ENCODE measurements around the gene CRYBG2. TPM values are rescaled to one million over a fixed set of nuclear protein-coding genes. Genes with fewer than 3 reads are reported as not detected.
A peak's percentile ranks its signal among the peaks of the same experiment; 100 is the strongest.

The CRYBG2 gene, protein sequence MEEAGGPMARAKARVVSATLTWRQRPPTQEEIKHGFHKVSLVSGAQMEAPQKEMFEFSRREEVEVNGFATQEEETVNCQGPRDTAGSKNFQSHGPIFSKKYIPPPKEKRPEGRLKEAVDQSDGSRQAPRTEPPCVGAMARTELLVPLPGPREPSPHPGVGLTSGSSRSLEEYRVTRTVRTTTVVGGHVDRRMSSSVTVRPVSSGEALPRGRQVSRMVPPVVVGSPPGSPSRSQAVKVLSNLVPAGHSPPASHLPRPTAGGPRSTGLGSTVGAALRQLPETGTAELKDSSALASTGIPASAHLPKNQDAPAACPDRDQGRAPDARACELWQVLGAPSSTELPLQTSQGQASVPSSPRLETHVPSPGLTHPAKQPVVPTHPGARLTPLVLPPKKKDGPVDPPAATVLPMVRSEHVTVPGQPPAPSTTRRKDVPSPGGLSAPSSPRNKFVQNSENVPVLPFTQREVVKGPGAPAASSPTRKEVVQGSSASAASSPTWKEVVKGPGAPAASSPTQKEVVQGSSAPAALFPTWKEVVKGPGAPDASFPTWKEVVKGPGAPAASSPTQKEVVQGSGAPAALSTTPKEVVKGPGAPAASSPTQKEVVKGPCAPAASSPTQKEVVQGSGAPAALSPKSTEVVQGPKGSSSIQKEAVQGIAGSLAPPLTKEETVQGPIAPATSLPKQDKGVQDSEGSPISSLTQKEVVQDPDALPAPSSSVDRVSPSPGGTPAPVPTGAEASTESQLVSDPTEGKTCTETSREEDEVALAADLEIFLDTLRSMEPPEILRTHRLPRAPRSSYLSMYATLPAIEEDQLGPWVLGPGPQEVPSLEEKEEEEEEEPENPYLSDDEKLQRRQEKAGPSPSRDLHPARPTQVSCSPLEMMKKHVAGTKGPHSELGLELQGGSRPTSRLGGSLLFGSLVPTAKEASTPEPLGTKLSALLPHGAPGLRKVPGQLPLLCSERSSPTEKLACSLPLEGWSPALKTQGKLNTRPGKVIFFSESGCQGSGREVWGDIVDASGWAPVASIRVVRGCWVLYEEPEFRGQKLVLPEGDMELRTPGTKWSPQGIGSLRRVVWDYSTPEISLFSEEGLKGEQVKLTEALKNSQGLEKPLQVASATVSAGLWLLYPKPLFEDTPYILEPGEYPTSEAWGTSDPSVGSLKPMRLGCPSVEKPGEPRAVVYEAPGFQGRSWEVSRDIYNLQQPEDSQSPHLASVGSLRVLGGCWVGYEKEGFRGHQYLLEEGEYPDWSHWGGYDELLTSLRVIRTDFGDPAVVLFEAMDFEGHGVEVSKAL (N-terminal part only)
- total RNA-seq, result 2.8 and 9.3 TPM in 2 replicates

- no peak for DNase-seq (ENCODE audit: low read depth)
- H3K4me3 ChIP-seq (ENCODE audit: low read depth, low read length), result no peak within 1 kb of the TSS
- TF ChIP-seq CTCF (conservative IDR thresholded peaks at IDR 0.05; ENCODE audit: low read depth, low read length), result no peak
Measured at GRCh38 chr1:26353976-26354820, at the start of gene CRYBG2. Gene CRYBG2, minus strand, starts transcription at chr1:26354130. Its CDS starts 7,473 bp downstream, at chr1:26346657.

DNA sequence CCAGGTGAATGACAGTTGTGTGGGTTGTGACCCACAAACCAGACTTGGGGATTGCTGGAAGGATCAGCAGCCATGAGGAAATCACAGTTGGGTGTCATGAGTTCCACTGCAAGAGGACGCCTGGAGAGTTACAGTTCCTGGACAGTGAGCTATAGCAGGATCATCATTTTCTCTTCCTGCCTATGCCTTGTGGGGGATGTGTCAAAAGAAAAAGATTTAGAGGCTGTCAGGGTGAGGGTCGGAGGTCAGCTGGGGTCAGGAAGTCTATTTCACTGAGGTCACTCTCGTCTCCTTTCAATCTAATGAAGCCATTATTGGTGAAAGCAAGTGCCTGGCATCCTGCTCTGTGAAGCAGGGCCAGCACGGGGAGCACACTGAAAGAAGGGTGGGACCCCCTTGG lies 49.7 kb upstream of the CRYBG2 start:
- no peak for DNase-seq (ENCODE audit: low read depth)
- TF ChIP-seq CTCF (conservative IDR thresholded peaks at IDR 0.05; ENCODE audit: low read depth, low read length), result no peak
- H3K4me3 ChIP-seq (ENCODE audit: low read depth, low read length), result no peak overlapping the region

- no peak overlapping the region for H3K4me3 ChIP-seq (ENCODE audit: low read depth, low read length)
- no peak for DNase-seq (ENCODE audit: low read depth)
- no peak for TF ChIP-seq CTCF (conservative IDR thresholded peaks at IDR 0.05; ENCODE audit: low read depth, low read length)
Measured at GRCh38 chr1:26401891-26402290, 48.0 kb upstream of the CRYBG2 start.

DNA sequence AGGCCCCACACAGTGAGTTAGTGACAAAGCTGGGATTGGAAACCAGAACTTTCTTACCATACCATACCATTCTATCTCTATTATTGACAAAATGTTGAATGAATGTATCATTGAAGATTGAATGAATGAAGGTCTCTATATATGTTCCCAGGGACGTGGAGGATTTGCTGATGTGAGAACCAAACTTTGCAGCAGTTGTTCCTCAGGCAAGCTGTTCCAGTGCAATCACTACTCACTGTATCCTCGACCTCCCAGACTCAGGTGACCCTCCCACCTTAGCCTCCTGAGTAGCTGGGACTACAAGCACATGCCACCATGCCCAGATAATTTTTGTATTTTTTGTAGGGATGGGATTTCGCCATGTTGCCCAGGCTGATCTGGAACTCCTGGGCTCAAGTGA lies 45.1 kb upstream of the CRYBG2 start:
- no peak overlapping the region for H3K4me3 ChIP-seq (ENCODE audit: low read depth, low read length)
- DNase-seq (ENCODE audit: low read depth), result no peak
- TF ChIP-seq CTCF (conservative IDR thresholded peaks at IDR 0.05; ENCODE audit: low read depth, low read length), result no peak

GRCh38 chr1:26395754-26396153 lies 41.8 kb upstream of the CRYBG2 start:
- no peak for DNase-seq (ENCODE audit: low read depth)
- no peak for TF ChIP-seq CTCF (conservative IDR thresholded peaks at IDR 0.05; ENCODE audit: low read depth, low read length)
- no peak overlapping the region for H3K4me3 ChIP-seq (ENCODE audit: low read depth, low read length)

DNA sequence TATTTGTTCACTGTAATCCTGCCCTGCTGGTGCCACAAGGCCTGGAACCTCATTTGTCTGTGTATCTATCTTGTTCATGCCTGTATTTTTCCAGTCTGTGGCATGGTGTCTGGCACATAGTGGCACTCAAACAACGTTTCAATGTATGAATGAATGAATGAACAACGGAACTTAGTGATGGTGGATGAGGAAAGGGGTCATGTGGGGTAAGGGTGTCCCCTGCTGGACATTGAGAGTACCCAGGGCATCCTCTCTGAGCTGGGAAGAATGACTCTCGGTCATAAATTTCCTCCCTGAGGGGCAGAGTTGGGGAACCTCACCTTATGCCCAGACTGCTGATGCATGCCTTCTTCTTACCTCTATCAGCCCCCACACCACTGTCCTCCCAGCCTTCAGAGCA lies 37.5 kb upstream of the CRYBG2 start:
- H3K4me3 ChIP-seq (ENCODE audit: low read depth, low read length), result no peak overlapping the region
- no peak for DNase-seq (ENCODE audit: low read depth)
- peak; percentile 89 for TF ChIP-seq CTCF (conservative IDR thresholded peaks at IDR 0.05; ENCODE audit: low read depth, low read length)
